Trophoblast cell (in vitro differentiated cells and primary cell): ENCODE measurements around the gene PRR23E.

Source experiments
- DNase-seq, 2 donors: peaks; one replicate each; pipeline ENCODE4 v3.0.0-alpha.2; 2016
- H2AFZ ChIP-seq: 2 replicates; pipeline ENCODE4 v1.6.1; 2013; ENCODE audit warnings: low read length, moderate library complexity, mild to moderate bottlenecking; ENCODE audit not compliant: insufficient read depth, poor library complexity
- H2AK5ac ChIP-seq: 2 replicates; pipeline ENCODE4 v1.6.1; 2013; ENCODE audit warnings: mild to moderate bottlenecking, low read length
- H2BK120ac ChIP-seq: 2 replicates; pipeline ENCODE4 v1.6.1; 2013; ENCODE audit warnings: low read length, mild to moderate bottlenecking, moderate library complexity; ENCODE audit not compliant: insufficient read depth, poor library complexity
- H2BK12ac ChIP-seq: 2 replicates; pipeline ENCODE4 v1.6.1; 2013; ENCODE audit warnings: mild to moderate bottlenecking, low read length, moderate library complexity
- H2BK5ac ChIP-seq: 2 replicates; pipeline ENCODE4 v1.6.1; 2013; ENCODE audit warnings: low read length, low read depth, moderate library complexity, mild to moderate bottlenecking; ENCODE audit not compliant: poor library complexity
- H3K14ac ChIP-seq: 2 replicates; pipeline ENCODE4 v1.6.1; 2013; ENCODE audit warnings: mild to moderate bottlenecking, low read length
- H3K18ac ChIP-seq: 2 replicates; pipeline ENCODE4 v1.6.1; 2013; ENCODE audit warnings: mild to moderate bottlenecking, low read length
- H3K23ac ChIP-seq: 2 replicates; pipeline ENCODE4 v1.6.1; 2013; ENCODE audit warnings: low read length
- H3K27ac ChIP-seq: 2 replicates; pipeline ENCODE4 v1.5.1; 2013; ENCODE audit warnings: low read depth, mild to moderate bottlenecking, inconsistent platforms, low read length, moderate library complexity
- H3K27me3 ChIP-seq: 2 replicates; pipeline ENCODE4 v1.6.1; 2013; ENCODE audit warnings: inconsistent platforms, mild to moderate bottlenecking, low read length, moderate library complexity; ENCODE audit not compliant: insufficient read depth
- H3K36me3 ChIP-seq, 2 experiments: 1 replicate in 1 of 2; 2 replicates in 1 of 2; pipeline ENCODE4 v1.6.1; 2013; ENCODE audit warnings: low read length in 2 of 2, mild to moderate bottlenecking in 2 of 2, moderate library complexity in 1 of 2; ENCODE audit not compliant: insufficient read depth in 2 of 2, control insufficient read depth in 1 of 2
- H3K4ac ChIP-seq: 2 replicates; pipeline ENCODE4 v1.6.1; 2013; ENCODE audit warnings: low read depth, mild to moderate bottlenecking, low read length, moderate library complexity
- H3K4me1 ChIP-seq, 2 experiments: 1 replicate in 1 of 2; 2 replicates in 1 of 2; pipeline ENCODE4 v1.6.1; 2013; ENCODE audit warnings: low read length in 2 of 2, mild to moderate bottlenecking in 2 of 2, moderate library complexity in 1 of 2; ENCODE audit not compliant: insufficient read depth in 2 of 2, control insufficient read depth in 1 of 2
- H3K4me2 ChIP-seq: 2 replicates; pipeline ENCODE4 v1.6.1; 2013; ENCODE audit warnings: inconsistent platforms, mild to moderate bottlenecking, low read length, moderate library complexity
- H3K4me3 ChIP-seq: 2 replicates; pipeline ENCODE4 v1.5.1; 2013; ENCODE audit warnings: mild to moderate bottlenecking, low read depth, low read length, inconsistent platforms
- H3K79me1 ChIP-seq: one replicate; pipeline ENCODE4 v1.6.1; 2013; ENCODE audit warnings: low read length
- H3K79me2 ChIP-seq: 2 replicates; pipeline ENCODE4 v1.6.1; 2013; ENCODE audit warnings: low read length, mild to moderate bottlenecking; ENCODE audit not compliant: control insufficient read depth, insufficient read depth, poor library complexity
- H3K9ac ChIP-seq: 2 replicates; pipeline ENCODE4 v1.6.1; 2013; ENCODE audit warnings: mild to moderate bottlenecking, low read length
- H3K9me3 ChIP-seq: 2 replicates; pipeline ENCODE4 v1.6.1; 2013; ENCODE audit warnings: low read depth, mild to moderate bottlenecking, control low read depth, inconsistent platforms, low read length; ENCODE audit not compliant: insufficient read depth
- H4K12ac ChIP-seq: 2 replicates; pipeline ENCODE4 v1.6.1; 2013; ENCODE audit warnings: low read depth, mild to moderate bottlenecking, low read length, moderate library complexity
- H4K8ac ChIP-seq: 2 replicates; pipeline ENCODE4 v1.6.1; 2013; ENCODE audit warnings: low read depth, mild to moderate bottlenecking, low read length, moderate library complexity
- H4K91ac ChIP-seq: one replicate; pipeline ENCODE4 v1.6.1; 2013; ENCODE audit warnings: low read depth, mild to moderate bottlenecking, low read length, moderate library complexity
- WGBS: extraction: QIAGEN DNeasy Blood & Tissue Kit; methylation state at CpG from one replicate; pipeline ENCODE4 v1.1.7; 2013; ENCODE audit warnings: missing lambda C conversion rate; ENCODE audit not compliant: insufficient read length, insufficient coverage; ENCODE audit errors: extremely low coverage; 5-methylcytosine and 5-hydroxymethylcytosine counted together

PRR23E gene

GRCh38 chr3:127194601-127195187, 1.8 kb downstream of the PRR23E start:
- H3K27me3 ChIP-seq = no peaks in the 10 kb centered on the region
- no peak overlapping the region for H3K4ac ChIP-seq
- no peak overlapping the region for H3K27ac ChIP-seq
- no peak overlapping the region for H2AK5ac ChIP-seq
- no peak overlapping the region for H3K4me3 ChIP-seq
- H2BK5ac ChIP-seq = no peak overlapping the region
- no peak overlapping the region for H2BK120ac ChIP-seq
- no CpG with 5 or more reads among the region's 8 CpGs for WGBS
- H3K79me1 ChIP-seq = no peaks in the 10 kb centered on the region
- H3K36me3 ChIP-seq = no peaks in the 10 kb centered on the region
- H2BK12ac ChIP-seq = no peak overlapping the region
- H4K91ac ChIP-seq = no peak overlapping the region
- H3K79me2 ChIP-seq = no peaks in the 10 kb centered on the region
- H4K8ac ChIP-seq = no peak overlapping the region
- no peaks in the 10 kb centered on the region for H3K4me1 ChIP-seq
- H2AFZ ChIP-seq = no peak overlapping the region
- H3K18ac ChIP-seq = no peak overlapping the region
- H4K12ac ChIP-seq = no peak overlapping the region
- H3K23ac ChIP-seq = no peak overlapping the region
- H3K4me2 ChIP-seq = no peak overlapping the region
- H3K9ac ChIP-seq = no peak overlapping the region
- H3K9me3 ChIP-seq = no peaks in the 10 kb centered on the region
- no peak overlapping the region for H3K14ac ChIP-seq
- no peak for DNase-seq

GRCh38 chr3:127195417-127195816, 2.5 kb downstream of the PRR23E start:
- H4K12ac ChIP-seq = no peak overlapping the region
- H3K18ac ChIP-seq = no peak overlapping the region
- H3K4me3 ChIP-seq = no peak overlapping the region
- no peak overlapping the region for H3K14ac ChIP-seq
- no peak overlapping the region for H3K4me2 ChIP-seq
- no peak overlapping the region for H4K91ac ChIP-seq
- no peak overlapping the region for H3K27ac ChIP-seq
- H3K23ac ChIP-seq = no peak overlapping the region
- H3K4me1 ChIP-seq = no peaks in the 10 kb centered on the region
- no peaks in the 10 kb centered on the region for H3K27me3 ChIP-seq
- no peaks in the 10 kb centered on the region for H3K79me2 ChIP-seq
- DNase-seq = no peak
- H4K8ac ChIP-seq = no peak overlapping the region
- H2AK5ac ChIP-seq = no peak overlapping the region
- WGBS = no CpG with 5 or more reads among the region's 6 CpGs
- no peak overlapping the region for H2AFZ ChIP-seq
- no peak overlapping the region for H2BK12ac ChIP-seq
- H2BK120ac ChIP-seq = no peak overlapping the region
- H3K9me3 ChIP-seq = no peaks in the 10 kb centered on the region
- no peak overlapping the region for H3K4ac ChIP-seq
- H3K9ac ChIP-seq = no peak overlapping the region
- no peaks in the 10 kb centered on the region for H3K36me3 ChIP-seq
- H3K79me1 ChIP-seq = no peaks in the 10 kb centered on the region
- no peak overlapping the region for H2BK5ac ChIP-seq

- Histone ChIP-seq H3K18ac (no peak overlapping the region), H3K4me1 (no peaks in the 10 kb centered on the region), H3K4me3 (no peak overlapping the region), H3K79me2 (no peaks in the 10 kb centered on the region), H4K91ac (no peak overlapping the region), H3K4ac (no peak overlapping the region), H2BK5ac (no peak overlapping the region), H4K12ac (no peak overlapping the region), H3K14ac (no peak overlapping the region), H2AFZ (no peak overlapping the region), H3K27ac (no peak overlapping the region), H2BK12ac (no peak overlapping the region), H3K4me2 (no peak overlapping the region), H3K9me3 (no peaks in the 10 kb centered on the region), H3K27me3 (no peaks in the 10 kb centered on the region), H2AK5ac (no peak overlapping the region), H3K23ac (no peak overlapping the region), H3K36me3 (no peaks in the 10 kb centered on the region), H2BK120ac (no peak overlapping the region), H4K8ac (no peak overlapping the region), H3K79me1 (no peaks in the 10 kb centered on the region), H3K9ac (no peak overlapping the region)
- DNase-seq = no peak
- no CpG with 5 or more reads among the region's 2 CpGs for WGBS
Measured at GRCh38 chr3:127196002-127196401, 3.1 kb downstream of the PRR23E start.

GRCh38 chr3:127196466-127197299, 3.8 kb downstream of the PRR23E start:
- Histone ChIP-seq H3K27me3 (no peaks in the 10 kb centered on the region), H4K12ac (no peak overlapping the region)
- WGBS = no CpG with 5 or more reads among the region's 15 CpGs

More at GRCh38 chr3:127196466-127197299, 3.8 kb downstream of the PRR23E start:
- Histone ChIP-seq H3K9me3 (no peaks in the 10 kb centered on the region), H2BK5ac (no peak overlapping the region), H3K18ac (no peak overlapping the region), H3K4me2 (no peak overlapping the region), H3K4me3 (no peak overlapping the region), H3K79me1 (no peaks in the 10 kb centered on the region), H3K36me3 (no peaks in the 10 kb centered on the region), H3K14ac (no peak overlapping the region), H3K79me2 (no peaks in the 10 kb centered on the region), H2AFZ (no peak overlapping the region), H2BK12ac (no peak overlapping the region), H2BK120ac (no peak overlapping the region), H4K91ac (no peak overlapping the region), H3K9ac (no peak overlapping the region), H3K4me1 (no peaks in the 10 kb centered on the region), H4K8ac (no peak overlapping the region), H2AK5ac (no peak overlapping the region), H3K4ac (no peak overlapping the region), H3K27ac (no peak overlapping the region), H3K23ac (no peak overlapping the region)
- no peak for DNase-seq
